ENCODE measurements around the gene MBNL1. TPM values are rescaled to one million over a fixed set of nuclear protein-coding genes. Genes with fewer than 3 reads are reported as not detected.
"Not testable (repeated sequence)": the region's sequence is repeated elsewhere in the genome, so short reads cannot be mapped to it uniquely, and the experiment has no call there.

MBNL1 gene
- total RNA-seq, 1 donor from 2014 or later = 311 TPM

DNA sequence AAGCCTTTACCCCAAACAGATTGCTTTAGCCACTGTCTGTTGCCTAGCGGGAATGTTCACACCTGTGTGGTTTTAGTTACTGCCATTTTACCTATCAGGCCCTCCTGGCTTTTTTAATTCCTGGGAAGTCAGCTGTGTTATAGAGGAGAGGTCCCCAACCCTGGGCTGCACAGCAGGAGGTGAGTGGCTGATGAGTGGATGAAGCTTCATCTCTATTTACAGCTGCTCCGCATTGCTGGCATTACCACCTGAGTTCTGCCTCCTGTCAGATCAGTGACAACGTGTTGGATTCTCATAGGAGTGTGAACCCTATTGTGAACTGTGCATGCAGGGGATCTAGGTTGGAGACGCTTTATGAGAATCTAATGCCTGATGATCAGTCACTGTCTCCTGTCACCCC is 127.0 kb downstream of the MBNL1 start:
- Histone ChIP-seq H3K36me3 (no peaks in the 10 kb centered on the region), H3K4me3 (no peak overlapping the region), H3K27me3 (no peaks in the 10 kb centered on the region), H3K4me1 (peaks cover 70% of the 10 kb centered on the region), H3K27ac (no peak overlapping the region), H3K9me3 (no peaks in the 10 kb centered on the region)
- no peak for DNase-seq (ENCODE audit: extremely low spot score in 2 of 2)
- intact Hi-C loops (cut with DNase I) = no loop called here
- TF ChIP-seq, protein P1, sequence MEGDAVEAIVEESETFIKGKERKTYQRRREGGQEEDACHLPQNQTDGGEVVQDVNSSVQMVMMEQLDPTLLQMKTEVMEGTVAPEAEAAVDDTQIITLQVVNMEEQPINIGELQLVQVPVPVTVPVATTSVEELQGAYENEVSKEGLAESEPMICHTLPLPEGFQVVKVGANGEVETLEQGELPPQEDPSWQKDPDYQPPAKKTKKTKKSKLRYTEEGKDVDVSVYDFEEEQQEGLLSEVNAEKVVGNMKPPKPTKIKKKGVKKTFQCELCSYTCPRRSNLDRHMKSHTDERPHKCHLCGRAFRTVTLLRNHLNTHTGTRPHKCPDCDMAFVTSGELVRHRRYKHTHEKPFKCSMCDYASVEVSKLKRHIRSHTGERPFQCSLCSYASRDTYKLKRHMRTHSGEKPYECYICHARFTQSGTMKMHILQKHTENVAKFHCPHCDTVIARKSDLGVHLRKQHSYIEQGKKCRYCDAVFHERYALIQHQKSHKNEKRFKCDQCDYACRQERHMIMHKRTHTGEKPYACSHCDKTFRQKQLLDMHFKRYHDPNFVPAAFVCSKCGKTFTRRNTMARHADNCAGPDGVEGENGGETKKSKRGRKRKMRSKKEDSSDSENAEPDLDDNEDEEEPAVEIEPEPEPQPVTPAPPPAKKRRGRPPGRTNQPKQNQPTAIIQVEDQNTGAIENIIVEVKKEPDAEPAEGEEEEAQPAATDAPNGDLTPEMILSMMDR (IDR thresholded peaks at IDR 0.05) = no peak
- TF ChIP-seq POLR2A (IDR thresholded peaks at IDR 0.05) (no peak), POLR2AphosphoS5 (IDR thresholded peaks at IDR 0.05; ENCODE audit: insufficient read depth in 1 of 2, low read depth in 1 of 2) (no peak)

DNA sequence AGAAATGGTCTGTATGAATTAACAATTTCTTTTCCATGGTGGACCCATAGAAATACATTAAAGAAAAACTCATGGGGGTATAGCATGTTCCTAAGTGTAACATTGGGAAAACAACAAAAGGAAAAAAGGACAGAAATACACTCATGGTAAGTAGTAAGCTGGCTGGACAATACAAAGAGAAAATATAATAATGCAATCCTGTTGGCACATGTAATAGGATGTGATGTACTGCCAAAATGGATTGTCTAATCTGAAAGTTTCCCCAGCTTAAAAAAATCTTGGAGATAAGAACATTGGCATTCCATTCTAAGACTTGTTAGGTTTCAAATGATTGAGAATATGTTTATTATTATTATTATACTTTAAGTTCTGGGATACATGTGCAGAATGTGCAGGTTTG is 128.1 kb downstream of the MBNL1 start:
- TF ChIP-seq POLR2A (IDR thresholded peaks at IDR 0.05) = no peak
- TF ChIP-seq, protein P1 (IDR thresholded peaks at IDR 0.05) = no peak
- no peak for TF ChIP-seq POLR2AphosphoS5 (IDR thresholded peaks at IDR 0.05; ENCODE audit: insufficient read depth in 1 of 2, low read depth in 1 of 2)
- no peak for DNase-seq (ENCODE audit: extremely low spot score in 2 of 2)
- Histone ChIP-seq H3K27ac (no peak overlapping the region), H3K4me3 (no peak overlapping the region), H3K36me3 (no peaks in the 10 kb centered on the region), H3K27me3 (no peaks in the 10 kb centered on the region), H3K4me1 (peaks cover 69% of the 10 kb centered on the region), H3K9me3 (no peaks in the 10 kb centered on the region)
- intact Hi-C loops (cut with DNase I) = no loop called here

DNA sequence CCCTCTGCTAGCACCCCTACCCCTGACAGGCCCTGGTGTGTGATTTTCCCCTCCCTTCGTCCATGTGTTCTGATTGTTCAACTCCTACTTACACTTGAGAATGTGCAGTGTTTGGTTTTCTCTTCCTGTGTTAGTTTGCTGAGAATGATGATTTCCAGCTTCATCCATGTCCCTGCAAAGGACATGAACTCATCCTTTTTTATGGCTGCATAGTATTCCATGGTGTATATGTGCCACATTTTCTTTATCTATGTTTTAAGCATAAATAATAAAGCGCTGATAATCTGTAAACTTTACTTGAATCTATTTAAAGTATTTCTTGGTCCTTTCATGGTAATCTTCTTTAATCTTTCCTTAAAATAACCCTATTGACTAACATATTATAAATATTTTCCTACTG is 128.6 kb downstream of the MBNL1 start:
- peaks cover 69% of the 10 kb centered on the region for H3K4me1 ChIP-seq
- H3K27ac ChIP-seq; intact Hi-C loops (cut with DNase I): not testable (repeated sequence)

DNA sequence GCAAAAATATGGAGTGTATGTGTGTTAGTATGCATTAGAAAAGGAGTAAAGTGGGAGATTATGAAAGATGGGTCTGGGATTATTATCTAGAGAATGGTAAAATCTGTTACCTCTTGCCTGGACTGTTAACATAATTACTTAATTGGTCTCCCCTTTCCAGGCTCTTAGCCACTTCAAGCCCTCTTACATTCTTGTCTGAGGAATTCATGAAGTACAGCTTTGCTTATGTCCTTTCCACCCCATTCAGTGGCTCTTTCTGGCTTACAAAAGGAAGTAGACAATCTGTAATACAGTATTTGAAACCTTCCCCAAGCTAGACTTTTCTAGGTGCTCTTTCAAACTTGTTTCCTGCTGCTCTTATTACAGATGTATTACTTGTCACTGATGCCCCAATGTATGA is 129.8 kb downstream of the MBNL1 start:
- DNase-seq (ENCODE audit: extremely low spot score in 2 of 2) = no peak
- Histone ChIP-seq H3K9me3 (no peaks in the 10 kb centered on the region), H3K27me3 (no peaks in the 10 kb centered on the region), H3K27ac (no peak overlapping the region), H3K4me1 (peaks cover 70% of the 10 kb centered on the region), H3K36me3 (no peaks in the 10 kb centered on the region), H3K4me3 (no peak overlapping the region)
- TF ChIP-seq POLR2A (IDR thresholded peaks at IDR 0.05) = no peak
- TF ChIP-seq, protein P1 (IDR thresholded peaks at IDR 0.05) = no peak
- no peak for TF ChIP-seq POLR2AphosphoS5 (IDR thresholded peaks at IDR 0.05; ENCODE audit: insufficient read depth in 1 of 2, low read depth in 1 of 2)
- intact Hi-C loops (cut with DNase I) = no loop called here

More for the DNA sequence above, 128.6 kb downstream of the MBNL1 start:
- not testable (repeated sequence) for H3K9me3 ChIP-seq; H3K4me3 ChIP-seq; DNase-seq (ENCODE audit: extremely low spot score in 2 of 2); H3K36me3 ChIP-seq; H3K27me3 ChIP-seq

DNA sequence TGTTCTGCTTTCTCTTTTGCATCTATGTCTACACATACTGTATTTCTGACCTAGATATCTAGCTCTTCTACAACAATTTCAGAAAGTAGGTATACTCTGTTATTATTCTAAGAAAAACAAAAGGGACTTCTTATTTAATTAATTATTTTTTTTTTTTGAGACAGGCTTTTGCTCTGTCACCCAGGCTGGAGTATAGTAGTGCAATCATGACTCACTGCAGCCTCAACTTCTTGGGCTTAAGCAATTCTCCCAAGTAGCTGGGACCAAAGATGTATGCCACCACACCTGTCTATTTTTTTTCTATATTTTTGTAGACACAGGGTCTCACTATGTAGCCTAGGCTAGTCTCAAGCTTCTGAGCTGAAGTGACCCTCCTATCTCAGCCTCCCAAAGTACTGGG is 130.6 kb downstream of the MBNL1 start:
- intact Hi-C loops (cut with DNase I) = no loop called here
- no peak overlapping the region for H3K4me3 ChIP-seq
- H3K27me3 ChIP-seq = no peaks in the 10 kb centered on the region
- TF ChIP-seq, protein P1 (IDR thresholded peaks at IDR 0.05) = no peak
- no peak for TF ChIP-seq POLR2A (IDR thresholded peaks at IDR 0.05)
- TF ChIP-seq POLR2AphosphoS5 (IDR thresholded peaks at IDR 0.05; ENCODE audit: insufficient read depth in 1 of 2, low read depth in 1 of 2) = no peak
- peak overlapping the region; percentile 7 for H3K27ac ChIP-seq
- peaks cover 72% of the 10 kb centered on the region for H3K4me1 ChIP-seq
- no peak for DNase-seq (ENCODE audit: extremely low spot score in 2 of 2)
- H3K36me3 ChIP-seq = no peaks in the 10 kb centered on the region
- H3K9me3 ChIP-seq = no peaks in the 10 kb centered on the region

DNA sequence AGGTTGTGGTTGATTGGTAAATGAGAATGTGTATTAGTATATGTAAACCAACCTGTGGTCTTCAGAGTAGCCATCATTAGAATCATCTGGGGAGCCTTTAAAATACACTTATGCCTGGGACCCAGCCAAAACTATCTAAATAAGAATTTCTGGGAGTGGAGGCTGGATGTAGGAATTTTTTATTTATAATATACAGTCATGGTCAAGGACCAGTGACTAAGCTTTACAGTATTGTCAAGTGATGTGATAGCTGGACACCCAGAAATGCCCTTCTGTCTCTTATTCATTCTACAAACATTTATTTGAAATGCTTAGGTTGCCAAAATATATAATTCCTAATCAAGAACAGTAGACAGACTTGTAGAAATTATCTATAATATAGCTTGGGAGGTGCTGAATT is 132.2 kb downstream of the MBNL1 start:
- DNase-seq (ENCODE audit: extremely low spot score in 2 of 2) = no peak
- H3K4me1 ChIP-seq = peaks cover 80% of the 10 kb centered on the region
- H3K27ac ChIP-seq = no peak overlapping the region
- H3K9me3 ChIP-seq = no peaks in the 10 kb centered on the region
- intact Hi-C loops (cut with DNase I) = no loop called here
- H3K36me3 ChIP-seq = no peaks in the 10 kb centered on the region
- TF ChIP-seq POLR2A (IDR thresholded peaks at IDR 0.05) (no peak), POLR2AphosphoS5 (IDR thresholded peaks at IDR 0.05; ENCODE audit: insufficient read depth in 1 of 2, low read depth in 1 of 2) (no peak)
- H3K27me3 ChIP-seq = no peaks in the 10 kb centered on the region
- H3K4me3 ChIP-seq = no peak overlapping the region

Data from vagina (tissue), 2 donors.